Omental fat pad (tissue), 4 donors: Measurements from ENCODE around the gene SYCP2. TPM values are rescaled to one million over a fixed set of nuclear protein-coding genes. Genes with fewer than 3 reads are reported as not detected.

ENCODE experiments used
- ATAC-seq: fragments of 150-250 bp; one replicate; pipeline ENCODE4 v1.9.1; 2016; ENCODE audit warnings: mild to moderate bottlenecking, moderate library complexity; ENCODE audit not compliant: low FRiP score
- DNase-seq: peaks from one replicate; pipeline ENCODE4 v3.0.0-alpha.2; 2019; ENCODE audit warnings: low spot score
- CTCF ChIP-seq, 3 donors: fragments of 450-650 bp; IDR thresholded peaks; one replicate each; pipeline ENCODE4 v1.5.1; 2016 to 2017; ENCODE audit warnings: antibody characterized with exemption in 3 of 3, mild to moderate bottlenecking in 3 of 3, moderate library complexity in 2 of 3
- total RNA-seq, 4 donors: library from RNA; depleted of rRNA; stranded (reverse); fragments of >200 nt; gene quantifications; one replicate each; pipeline ENCODE4 v1.1.0, GENCODE V29; 2016

Gene SYCP2
- total RNA-seq, 4 donors from 2014 or later, result 1.8 to 8.8 (median 2.9) TPM

- ATAC-seq (no peak), DNase-seq (no peak)
- TF ChIP-seq CTCF (IDR thresholded peaks at IDR 0.05), result no peak
Measured at GRCh38 chr20:59932616-59933295, 681 bp downstream of the SYCP2 start.

- ATAC-seq (no peak), DNase-seq (no peak)
- TF ChIP-seq CTCF (IDR thresholded peaks at IDR 0.05), result no peak
Measured at GRCh38 chr20:59931511-59932312, 1.7 kb downstream of the SYCP2 start.

- no peak for TF ChIP-seq CTCF (IDR thresholded peaks at IDR 0.05)
- DNase-seq (no peak), ATAC-seq (no peak)
Measured at GRCh38 chr20:59925899-59926298, 7.5 kb downstream of the SYCP2 start.

GRCh38 chr20:59925359-59925758 is 8.1 kb downstream of the SYCP2 start:
- ATAC-seq, result no peak
- no peak for DNase-seq
- TF ChIP-seq CTCF (IDR thresholded peaks at IDR 0.05), result no peak

GRCh38 chr20:59923514-59923913 is 9.9 kb downstream of the SYCP2 start:
- ATAC-seq, result no peak

GRCh38 chr20:59920944-59921343 is 12.5 kb downstream of the SYCP2 start:
- ATAC-seq, result no peak

More at GRCh38 chr20:59923514-59923913, 9.9 kb downstream of the SYCP2 start:
- no peak for DNase-seq
- TF ChIP-seq CTCF (IDR thresholded peaks at IDR 0.05), result no peak

More at GRCh38 chr20:59920944-59921343, 12.5 kb downstream of the SYCP2 start:
- DNase-seq, result no peak
- TF ChIP-seq CTCF (IDR thresholded peaks at IDR 0.05), result no peak
